Measurements from ENCODE around the gene EGLN2.

The EGLN2 gene

DNA sequence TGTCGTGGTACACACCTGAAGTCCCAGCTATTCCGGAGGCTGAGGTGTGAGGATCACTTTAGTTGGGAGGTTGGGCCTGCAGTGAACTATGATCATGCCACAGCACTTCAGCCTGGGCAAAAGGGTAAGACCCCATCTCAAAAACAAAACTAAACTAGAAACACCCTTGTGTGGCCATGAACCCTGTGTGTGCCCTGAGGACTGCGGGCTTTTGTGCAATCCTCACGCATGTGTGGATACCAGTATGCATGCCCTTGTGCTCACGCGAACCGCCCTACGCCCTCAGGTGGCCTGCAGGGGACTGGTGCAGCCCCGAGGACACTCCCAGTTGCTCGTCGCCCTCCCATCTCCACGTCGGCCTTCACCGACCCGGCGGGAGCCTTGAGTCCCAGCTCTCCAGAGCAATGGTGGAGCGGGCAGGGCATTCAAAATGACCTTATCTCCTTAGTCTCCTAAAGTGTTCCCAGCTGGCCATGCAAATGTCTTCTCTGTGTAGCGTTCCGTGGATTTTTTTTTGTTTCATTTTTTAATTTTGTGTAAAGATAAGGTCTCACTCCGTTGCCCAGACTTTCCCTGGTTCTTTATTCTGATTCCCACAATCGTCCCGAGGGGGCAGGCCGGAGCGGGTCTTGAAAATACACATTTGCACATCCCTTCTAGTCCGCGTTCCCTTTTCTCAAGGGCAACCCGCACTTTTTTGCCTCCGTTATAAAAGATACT, 868 bp upstream of the EGLN2 start:
- H3K4me3 ChIP-seq (ENCODE audit: low read depth, low read length): peak overlapping the region; percentile 55
- DNase-seq (ENCODE audit: low read depth): no peak
- TF ChIP-seq, protein P1, sequence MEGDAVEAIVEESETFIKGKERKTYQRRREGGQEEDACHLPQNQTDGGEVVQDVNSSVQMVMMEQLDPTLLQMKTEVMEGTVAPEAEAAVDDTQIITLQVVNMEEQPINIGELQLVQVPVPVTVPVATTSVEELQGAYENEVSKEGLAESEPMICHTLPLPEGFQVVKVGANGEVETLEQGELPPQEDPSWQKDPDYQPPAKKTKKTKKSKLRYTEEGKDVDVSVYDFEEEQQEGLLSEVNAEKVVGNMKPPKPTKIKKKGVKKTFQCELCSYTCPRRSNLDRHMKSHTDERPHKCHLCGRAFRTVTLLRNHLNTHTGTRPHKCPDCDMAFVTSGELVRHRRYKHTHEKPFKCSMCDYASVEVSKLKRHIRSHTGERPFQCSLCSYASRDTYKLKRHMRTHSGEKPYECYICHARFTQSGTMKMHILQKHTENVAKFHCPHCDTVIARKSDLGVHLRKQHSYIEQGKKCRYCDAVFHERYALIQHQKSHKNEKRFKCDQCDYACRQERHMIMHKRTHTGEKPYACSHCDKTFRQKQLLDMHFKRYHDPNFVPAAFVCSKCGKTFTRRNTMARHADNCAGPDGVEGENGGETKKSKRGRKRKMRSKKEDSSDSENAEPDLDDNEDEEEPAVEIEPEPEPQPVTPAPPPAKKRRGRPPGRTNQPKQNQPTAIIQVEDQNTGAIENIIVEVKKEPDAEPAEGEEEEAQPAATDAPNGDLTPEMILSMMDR (IDR thresholded peaks at IDR 0.05; ENCODE audit: control insufficient read depth, extremely low read depth, insufficient read depth): 0 out of 2 replicates have a peak, but pooled peaks have one; percentile 2

DNA sequence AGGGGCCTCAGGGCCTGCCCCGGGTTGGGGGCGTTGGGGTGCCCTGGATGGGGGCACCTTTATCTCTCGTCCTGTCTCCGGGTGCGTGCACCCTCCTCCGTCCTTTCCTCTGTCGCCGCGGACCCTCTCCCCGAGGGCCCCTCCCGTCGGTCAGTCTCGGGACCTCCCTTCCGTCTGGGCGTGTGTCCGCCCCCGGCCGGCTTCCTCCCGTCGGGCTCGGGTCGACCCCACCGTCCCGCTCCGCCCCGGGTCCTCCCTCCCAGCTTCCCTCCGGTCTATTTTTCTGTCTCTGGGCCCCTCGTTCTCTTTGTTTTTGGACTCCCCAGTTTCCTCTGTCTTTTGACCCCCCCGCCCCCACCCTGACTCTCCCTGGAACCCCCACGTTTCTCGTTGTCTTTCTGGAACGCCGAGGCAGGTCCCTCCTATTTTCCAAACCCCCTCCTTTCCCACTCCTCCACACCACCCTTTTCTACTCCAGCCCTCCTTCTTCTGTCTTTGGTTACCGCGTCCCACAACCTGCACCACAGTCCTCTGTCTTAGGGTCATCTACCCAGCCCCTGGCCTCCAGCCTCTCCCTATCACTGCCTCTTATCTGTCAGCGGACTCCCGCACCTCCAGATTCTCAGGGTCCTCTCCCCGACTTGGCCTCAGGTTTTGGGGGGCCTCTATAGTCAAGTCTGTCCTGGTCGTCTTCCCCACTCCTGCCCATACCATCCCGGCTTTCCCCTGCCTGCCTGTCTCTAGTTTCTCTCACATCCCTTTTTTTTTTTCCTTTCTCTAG, 757 bp downstream of the EGLN2 start:
- H3K4me3 ChIP-seq (ENCODE audit: low read depth, low read length): peak overlapping the region; percentile 68
- TF ChIP-seq, protein P1 (IDR thresholded peaks at IDR 0.05; ENCODE audit: control insufficient read depth, extremely low read depth, insufficient read depth): no peak
- no peak for DNase-seq (ENCODE audit: low read depth)

DNA sequence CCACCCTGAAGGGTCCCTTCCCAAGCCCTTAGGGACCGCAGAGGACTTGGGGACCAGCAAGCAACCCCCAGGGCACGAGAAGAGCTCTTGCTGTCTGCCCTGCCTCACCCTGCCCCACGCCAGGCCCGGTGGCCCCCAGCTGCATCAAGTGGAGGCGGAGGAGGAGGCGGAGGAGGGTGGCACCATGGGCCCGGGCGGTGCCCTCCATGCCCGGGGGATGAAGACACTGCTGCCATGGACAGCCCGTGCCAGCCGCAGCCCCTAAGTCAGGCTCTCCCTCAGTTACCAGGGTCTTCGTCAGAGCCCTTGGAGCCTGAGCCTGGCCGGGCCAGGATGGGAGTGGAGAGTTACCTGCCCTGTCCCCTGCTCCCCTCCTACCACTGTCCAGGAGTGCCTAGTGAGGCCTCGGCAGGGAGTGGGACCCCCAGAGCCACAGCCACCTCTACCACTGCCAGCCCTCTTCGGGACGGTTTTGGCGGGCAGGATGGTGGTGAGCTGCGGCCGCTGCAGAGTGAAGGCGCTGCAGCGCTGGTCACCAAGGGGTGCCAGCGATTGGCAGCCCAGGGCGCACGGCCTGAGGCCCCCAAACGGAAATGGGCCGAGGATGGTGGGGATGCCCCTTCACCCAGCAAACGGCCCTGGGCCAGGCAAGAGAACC, 1.5 kb downstream of the EGLN2 start:
- peak overlapping the region; percentile 68 for H3K4me3 ChIP-seq (ENCODE audit: low read depth, low read length)
- TF ChIP-seq, protein P1 (IDR thresholded peaks at IDR 0.05; ENCODE audit: control insufficient read depth, extremely low read depth, insufficient read depth): no peak

DNA sequence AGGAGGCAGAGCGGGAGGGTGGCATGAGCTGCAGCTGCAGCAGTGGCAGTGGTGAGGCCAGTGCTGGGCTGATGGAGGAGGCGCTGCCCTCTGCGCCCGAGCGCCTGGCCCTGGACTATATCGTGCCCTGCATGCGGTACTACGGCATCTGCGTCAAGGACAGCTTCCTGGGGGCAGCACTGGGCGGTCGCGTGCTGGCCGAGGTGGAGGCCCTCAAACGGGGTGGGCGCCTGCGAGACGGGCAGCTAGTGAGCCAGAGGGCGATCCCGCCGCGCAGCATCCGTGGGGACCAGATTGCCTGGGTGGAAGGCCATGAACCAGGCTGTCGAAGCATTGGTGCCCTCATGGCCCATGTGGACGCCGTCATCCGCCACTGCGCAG, 2.0 kb downstream of the EGLN2 start:
- TF ChIP-seq, protein P1 (IDR thresholded peaks at IDR 0.05; ENCODE audit: control insufficient read depth, extremely low read depth, insufficient read depth): no peak
- DNase-seq (ENCODE audit: low read depth): no peak
- H3K4me3 ChIP-seq (ENCODE audit: low read depth, low read length): no peak overlapping the region

More for the DNA sequence above, 1.5 kb downstream of the EGLN2 start:
- DNase-seq (ENCODE audit: low read depth): no peak

DNA sequence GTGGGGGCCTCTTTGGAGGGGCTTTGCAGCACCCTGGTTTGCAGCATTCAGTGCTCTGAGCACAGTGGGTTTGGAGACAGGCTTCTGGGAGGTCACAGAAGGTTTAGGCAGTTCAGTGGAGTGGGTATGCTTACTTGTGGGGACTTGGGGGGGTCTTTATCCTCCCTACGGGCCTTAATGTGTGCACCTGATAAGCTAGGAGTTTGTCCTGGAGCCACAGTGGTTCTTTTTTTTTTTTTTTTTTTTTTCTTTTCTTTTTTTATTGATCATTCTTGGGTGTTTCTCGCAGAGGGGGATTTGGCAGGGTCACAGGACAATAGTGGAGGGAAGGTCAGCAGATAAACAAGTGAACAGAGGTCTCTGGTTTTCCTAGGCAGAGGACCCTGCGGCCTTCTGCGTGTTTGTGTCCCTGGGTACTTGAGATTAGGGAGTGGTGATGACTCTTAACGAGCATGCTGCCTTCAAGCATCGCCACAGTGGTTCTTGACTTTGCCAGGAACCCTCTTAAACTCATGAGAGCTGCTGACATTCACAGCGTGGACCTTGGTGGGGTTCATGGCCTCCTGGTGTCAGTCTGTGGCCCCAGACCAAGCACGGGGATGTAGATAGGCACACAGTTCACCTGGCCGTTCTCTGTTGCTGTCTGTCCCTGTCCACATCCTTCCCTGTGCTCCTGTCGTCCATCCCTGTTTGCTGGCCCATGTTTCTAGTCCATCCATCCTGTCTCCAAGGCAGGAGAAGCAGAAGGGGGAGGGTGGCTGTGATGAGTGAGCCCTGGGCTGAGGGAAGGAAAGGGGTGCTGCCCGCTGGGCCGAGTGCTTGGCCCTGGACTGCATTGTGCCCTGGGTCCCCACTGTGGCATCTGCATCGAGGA, 2.7 kb downstream of the EGLN2 start:
- H3K4me3 ChIP-seq (ENCODE audit: low read depth, low read length): no peak overlapping the region
- DNase-seq (ENCODE audit: low read depth): no peak
- TF ChIP-seq, protein P1 (IDR thresholded peaks at IDR 0.05; ENCODE audit: control insufficient read depth, extremely low read depth, insufficient read depth): no peak
